ENCODE measurements around the gene ELOVL5.

The ELOVL5 gene

DNA sequence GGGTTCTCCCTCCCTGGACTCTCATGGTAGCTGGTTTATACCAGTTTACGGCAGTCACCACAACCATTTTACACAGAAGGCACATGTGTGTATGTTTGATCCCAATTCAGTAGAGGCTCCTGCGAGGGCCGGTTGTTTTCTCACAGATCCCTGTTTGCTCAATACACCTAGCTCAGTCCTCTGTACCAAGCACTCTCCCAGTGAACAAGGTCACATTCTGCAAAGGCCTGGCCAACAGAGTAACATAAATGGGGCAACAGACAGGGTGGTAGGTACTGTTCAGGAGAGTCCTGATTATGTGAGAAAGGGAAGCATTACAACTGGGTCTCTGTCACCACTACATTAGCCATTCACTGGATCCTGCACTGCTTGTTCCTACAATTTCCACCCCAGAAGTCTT is 84.4 kb downstream of the ELOVL5 start:
- Histone ChIP-seq H3K27ac (replicated peaks) (no peak overlapping the region), H3K27me3 (ENCODE audit: insufficient read depth, poor library complexity, severe bottlenecking) (no peaks in the 10 kb centered on the region), H3K4me3 (replicated peaks; ENCODE audit: insufficient read depth, low read length) (no peak overlapping the region)
- DNase-seq (ENCODE audit: low read depth in 1 of 2, low spot score in 1 of 2), result no peak
- TF ChIP-seq, protein P1, sequence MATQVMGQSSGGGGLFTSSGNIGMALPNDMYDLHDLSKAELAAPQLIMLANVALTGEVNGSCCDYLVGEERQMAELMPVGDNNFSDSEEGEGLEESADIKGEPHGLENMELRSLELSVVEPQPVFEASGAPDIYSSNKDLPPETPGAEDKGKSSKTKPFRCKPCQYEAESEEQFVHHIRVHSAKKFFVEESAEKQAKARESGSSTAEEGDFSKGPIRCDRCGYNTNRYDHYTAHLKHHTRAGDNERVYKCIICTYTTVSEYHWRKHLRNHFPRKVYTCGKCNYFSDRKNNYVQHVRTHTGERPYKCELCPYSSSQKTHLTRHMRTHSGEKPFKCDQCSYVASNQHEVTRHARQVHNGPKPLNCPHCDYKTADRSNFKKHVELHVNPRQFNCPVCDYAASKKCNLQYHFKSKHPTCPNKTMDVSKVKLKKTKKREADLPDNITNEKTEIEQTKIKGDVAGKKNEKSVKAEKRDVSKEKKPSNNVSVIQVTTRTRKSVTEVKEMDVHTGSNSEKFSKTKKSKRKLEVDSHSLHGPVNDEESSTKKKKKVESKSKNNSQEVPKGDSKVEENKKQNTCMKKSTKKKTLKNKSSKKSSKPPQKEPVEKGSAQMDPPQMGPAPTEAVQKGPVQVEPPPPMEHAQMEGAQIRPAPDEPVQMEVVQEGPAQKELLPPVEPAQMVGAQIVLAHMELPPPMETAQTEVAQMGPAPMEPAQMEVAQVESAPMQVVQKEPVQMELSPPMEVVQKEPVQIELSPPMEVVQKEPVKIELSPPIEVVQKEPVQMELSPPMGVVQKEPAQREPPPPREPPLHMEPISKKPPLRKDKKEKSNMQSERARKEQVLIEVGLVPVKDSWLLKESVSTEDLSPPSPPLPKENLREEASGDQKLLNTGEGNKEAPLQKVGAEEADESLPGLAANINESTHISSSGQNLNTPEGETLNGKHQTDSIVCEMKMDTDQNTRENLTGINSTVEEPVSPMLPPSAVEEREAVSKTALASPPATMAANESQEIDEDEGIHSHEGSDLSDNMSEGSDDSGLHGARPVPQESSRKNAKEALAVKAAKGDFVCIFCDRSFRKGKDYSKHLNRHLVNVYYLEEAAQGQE (IDR thresholded peaks at IDR 0.05; ENCODE audit: insufficient replicate concordance, low read depth), result no peak

DNA sequence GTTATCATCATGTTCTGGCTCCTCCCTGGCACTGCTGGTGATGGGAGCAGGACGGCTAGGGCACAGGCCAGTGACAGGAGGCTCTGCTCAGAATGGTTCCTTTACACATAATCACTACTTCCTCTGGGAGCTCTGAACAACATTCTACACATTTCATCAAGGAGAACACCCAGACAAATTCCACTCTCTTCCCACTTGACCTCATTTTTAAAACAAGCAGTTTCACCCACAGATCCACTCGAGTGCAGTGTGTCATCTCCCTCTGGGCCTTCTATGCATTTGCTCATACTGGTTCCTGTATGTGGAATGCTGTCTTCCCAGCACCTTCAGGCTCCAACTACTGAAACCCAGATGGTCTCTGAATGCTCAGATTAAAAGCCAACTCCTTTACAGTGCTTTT is 84.8 kb downstream of the ELOVL5 start:
- no peak for DNase-seq (ENCODE audit: low read depth in 1 of 2, low spot score in 1 of 2)
- Histone ChIP-seq H3K4me3 (replicated peaks; ENCODE audit: insufficient read depth, low read length) (no peak overlapping the region), H3K27me3 (ENCODE audit: insufficient read depth, poor library complexity, severe bottlenecking) (no peaks in the 10 kb centered on the region), H3K27ac (replicated peaks) (no peak overlapping the region)
- TF ChIP-seq, protein P1 (IDR thresholded peaks at IDR 0.05; ENCODE audit: insufficient replicate concordance, low read depth), result no peak
- no peak for TF ChIP-seq POLR2AphosphoS5 (IDR thresholded peaks at IDR 0.05; ENCODE audit: low read depth)
- TF ChIP-seq, protein P2, sequence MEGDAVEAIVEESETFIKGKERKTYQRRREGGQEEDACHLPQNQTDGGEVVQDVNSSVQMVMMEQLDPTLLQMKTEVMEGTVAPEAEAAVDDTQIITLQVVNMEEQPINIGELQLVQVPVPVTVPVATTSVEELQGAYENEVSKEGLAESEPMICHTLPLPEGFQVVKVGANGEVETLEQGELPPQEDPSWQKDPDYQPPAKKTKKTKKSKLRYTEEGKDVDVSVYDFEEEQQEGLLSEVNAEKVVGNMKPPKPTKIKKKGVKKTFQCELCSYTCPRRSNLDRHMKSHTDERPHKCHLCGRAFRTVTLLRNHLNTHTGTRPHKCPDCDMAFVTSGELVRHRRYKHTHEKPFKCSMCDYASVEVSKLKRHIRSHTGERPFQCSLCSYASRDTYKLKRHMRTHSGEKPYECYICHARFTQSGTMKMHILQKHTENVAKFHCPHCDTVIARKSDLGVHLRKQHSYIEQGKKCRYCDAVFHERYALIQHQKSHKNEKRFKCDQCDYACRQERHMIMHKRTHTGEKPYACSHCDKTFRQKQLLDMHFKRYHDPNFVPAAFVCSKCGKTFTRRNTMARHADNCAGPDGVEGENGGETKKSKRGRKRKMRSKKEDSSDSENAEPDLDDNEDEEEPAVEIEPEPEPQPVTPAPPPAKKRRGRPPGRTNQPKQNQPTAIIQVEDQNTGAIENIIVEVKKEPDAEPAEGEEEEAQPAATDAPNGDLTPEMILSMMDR (IDR thresholded peaks at IDR 0.05; ENCODE audit: insufficient read depth, low read length), result no peak
- TF ChIP-seq SPI1 (IDR thresholded peaks at IDR 0.05; ENCODE audit: borderline replicate concordance, low read depth), result no peak
- TF ChIP-seq GABPA (IDR thresholded peaks at IDR 0.05; ENCODE audit: low read depth), result no peak

DNA sequence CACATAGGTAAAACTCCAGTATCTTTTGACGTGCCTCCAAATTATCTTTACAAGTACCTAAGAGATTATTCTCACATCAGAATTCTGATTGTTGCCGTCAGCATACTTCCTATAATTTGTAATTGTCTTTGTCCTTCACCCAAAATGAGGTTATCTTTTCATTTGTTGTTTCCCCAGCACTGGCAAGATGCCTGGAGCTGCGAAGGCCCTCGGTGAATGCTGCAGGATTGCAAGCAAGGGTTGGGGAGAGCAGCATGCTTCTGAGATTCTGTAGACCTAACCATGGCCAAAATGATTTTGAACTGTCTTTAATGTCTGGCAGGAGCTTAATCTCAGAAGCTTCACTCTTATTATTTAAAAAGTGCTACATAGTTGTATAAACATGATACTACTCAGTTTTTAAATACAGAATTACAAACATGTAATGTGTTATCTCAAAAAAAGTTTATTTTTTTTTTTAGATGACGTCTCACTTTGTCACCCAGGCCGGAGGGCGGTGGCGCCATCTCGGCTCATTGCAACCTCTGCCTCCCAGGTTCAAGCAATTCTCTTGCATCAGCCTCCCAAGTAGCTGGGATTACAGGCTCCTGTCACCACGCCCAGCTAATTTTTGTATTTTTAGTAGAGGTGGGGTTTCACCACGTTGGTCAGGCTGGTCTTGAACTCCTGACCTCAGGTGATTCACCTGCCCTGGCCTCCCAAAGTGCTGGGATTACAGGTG is 88.7 kb downstream of the ELOVL5 start:
- no peak overlapping the region for H3K27ac ChIP-seq (replicated peaks)
- no peaks in the 10 kb centered on the region for H3K27me3 ChIP-seq (ENCODE audit: insufficient read depth, poor library complexity, severe bottlenecking)
- H3K4me3 ChIP-seq (replicated peaks; ENCODE audit: insufficient read depth, low read length), result no peak overlapping the region
- DNase-seq (ENCODE audit: low read depth in 1 of 2, low spot score in 1 of 2), result no peak
- TF ChIP-seq, protein P2 (IDR thresholded peaks at IDR 0.05; ENCODE audit: insufficient read depth, low read length), result no peak
- TF ChIP-seq POLR2AphosphoS5 (IDR thresholded peaks at IDR 0.05; ENCODE audit: low read depth), result no peak
- TF ChIP-seq, protein P1 (IDR thresholded peaks at IDR 0.05; ENCODE audit: insufficient replicate concordance, low read depth), result no peak
- TF ChIP-seq SPI1 (IDR thresholded peaks at IDR 0.05; ENCODE audit: borderline replicate concordance, low read depth), result no peak
- TF ChIP-seq GABPA (IDR thresholded peaks at IDR 0.05; ENCODE audit: low read depth), result no peak
